Osteocyte (in vitro differentiated cells): ENCODE results near the gene F2RL3. TPM values are rescaled to one million over a fixed set of nuclear protein-coding genes. Genes with fewer than 3 reads are reported as not detected.

Experiments
- DNase-seq: peaks from one replicate; pipeline ENCODE4 v3.0.0; 2021; ENCODE audit warnings: mixed read lengths; ENCODE audit not compliant: unreplicated experiment; ENCODE audit errors: extremely low spot score
- H3K27ac Mint-ChIP-seq: one replicate; pipeline ENCODE4 v1.8.0; 2021; ENCODE audit warnings: mild to moderate bottlenecking, mixed read lengths; ENCODE audit not compliant: unreplicated experiment
- H3K27me3 Mint-ChIP-seq: one replicate; pipeline ENCODE4 v1.8.0; 2021; ENCODE audit warnings: mixed read lengths; ENCODE audit not compliant: unreplicated experiment
- H3K36me3 Mint-ChIP-seq: one replicate; pipeline ENCODE4 v1.8.0; 2021; ENCODE audit warnings: mixed read lengths; ENCODE audit not compliant: unreplicated experiment
- H3K4me1 Mint-ChIP-seq: one replicate; pipeline ENCODE4 v1.8.0; 2021; ENCODE audit warnings: mixed read lengths; ENCODE audit not compliant: unreplicated experiment
- H3K4me3 Mint-ChIP-seq: one replicate; pipeline ENCODE4 v1.8.0; 2021; ENCODE audit warnings: mild to moderate bottlenecking, moderate library complexity, mixed read lengths; ENCODE audit not compliant: unreplicated experiment
- H3K9me3 Mint-ChIP-seq: one replicate; pipeline ENCODE4 v1.8.0; 2021; ENCODE audit warnings: mixed read lengths; ENCODE audit not compliant: unreplicated experiment
- total RNA-seq: library from RNA; stranded (reverse); gene quantifications from 2 replicates; pipeline ENCODE4 v1.2.1, GENCODE V29; 2021
- TF ChIP-seq, protein P1 (sequence below): fragments of 200-600 bp; sonication (generic); IDR thresholded peaks from 2 replicates; pipeline ENCODE4 v1.5.0; 2021; ENCODE audit warnings: antibody characterized with exemption, mild to moderate bottlenecking, moderate library complexity

Gene F2RL3
- total RNA-seq, 1 donor from 2014 or later: 0.08 TPM

DNA sequence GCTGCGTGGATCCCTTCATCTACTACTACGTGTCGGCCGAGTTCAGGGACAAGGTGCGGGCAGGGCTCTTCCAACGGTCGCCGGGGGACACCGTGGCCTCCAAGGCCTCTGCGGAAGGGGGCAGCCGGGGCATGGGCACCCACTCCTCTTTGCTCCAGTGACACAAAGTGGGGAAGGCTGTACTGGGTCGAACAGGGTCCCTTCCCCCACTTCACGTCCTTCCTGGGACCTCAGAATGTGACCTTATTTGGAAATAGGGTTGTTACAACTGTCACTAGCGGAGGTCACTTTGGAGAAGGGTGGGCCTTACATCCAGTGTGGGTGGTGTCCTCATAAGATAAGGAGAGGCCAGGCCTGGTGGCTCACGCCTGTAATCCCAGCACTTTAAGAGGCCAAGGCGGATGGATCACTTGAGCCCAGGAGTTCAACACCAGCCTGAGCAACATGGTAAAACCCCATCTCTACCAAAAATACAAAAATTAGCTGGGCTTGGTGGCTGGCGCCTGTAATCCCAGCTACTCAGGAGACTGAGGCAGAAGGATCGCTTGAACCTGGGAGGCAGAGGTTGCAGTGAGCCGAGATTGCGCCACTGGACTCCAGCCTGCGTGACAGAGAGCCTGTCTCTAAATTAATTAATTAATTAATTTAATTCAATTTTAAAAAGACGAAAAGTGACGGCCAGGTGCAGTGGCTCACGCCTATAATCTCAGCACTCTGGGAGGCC is 1.8 kb downstream of the F2RL3 start:
- Mint-ChIP-seq H3K4me1 (peaks cover 22% of the 10 kb centered on the region), H3K27ac (no peak overlapping the region), H3K27me3 (no peaks in the 10 kb centered on the region), H3K36me3 (peaks cover 7% of the 10 kb centered on the region), H3K4me3 (no peak overlapping the region), H3K9me3 (no peaks in the 10 kb centered on the region)
- TF ChIP-seq, protein P1, sequence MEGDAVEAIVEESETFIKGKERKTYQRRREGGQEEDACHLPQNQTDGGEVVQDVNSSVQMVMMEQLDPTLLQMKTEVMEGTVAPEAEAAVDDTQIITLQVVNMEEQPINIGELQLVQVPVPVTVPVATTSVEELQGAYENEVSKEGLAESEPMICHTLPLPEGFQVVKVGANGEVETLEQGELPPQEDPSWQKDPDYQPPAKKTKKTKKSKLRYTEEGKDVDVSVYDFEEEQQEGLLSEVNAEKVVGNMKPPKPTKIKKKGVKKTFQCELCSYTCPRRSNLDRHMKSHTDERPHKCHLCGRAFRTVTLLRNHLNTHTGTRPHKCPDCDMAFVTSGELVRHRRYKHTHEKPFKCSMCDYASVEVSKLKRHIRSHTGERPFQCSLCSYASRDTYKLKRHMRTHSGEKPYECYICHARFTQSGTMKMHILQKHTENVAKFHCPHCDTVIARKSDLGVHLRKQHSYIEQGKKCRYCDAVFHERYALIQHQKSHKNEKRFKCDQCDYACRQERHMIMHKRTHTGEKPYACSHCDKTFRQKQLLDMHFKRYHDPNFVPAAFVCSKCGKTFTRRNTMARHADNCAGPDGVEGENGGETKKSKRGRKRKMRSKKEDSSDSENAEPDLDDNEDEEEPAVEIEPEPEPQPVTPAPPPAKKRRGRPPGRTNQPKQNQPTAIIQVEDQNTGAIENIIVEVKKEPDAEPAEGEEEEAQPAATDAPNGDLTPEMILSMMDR: no peak
- no peak for DNase-seq

DNA sequence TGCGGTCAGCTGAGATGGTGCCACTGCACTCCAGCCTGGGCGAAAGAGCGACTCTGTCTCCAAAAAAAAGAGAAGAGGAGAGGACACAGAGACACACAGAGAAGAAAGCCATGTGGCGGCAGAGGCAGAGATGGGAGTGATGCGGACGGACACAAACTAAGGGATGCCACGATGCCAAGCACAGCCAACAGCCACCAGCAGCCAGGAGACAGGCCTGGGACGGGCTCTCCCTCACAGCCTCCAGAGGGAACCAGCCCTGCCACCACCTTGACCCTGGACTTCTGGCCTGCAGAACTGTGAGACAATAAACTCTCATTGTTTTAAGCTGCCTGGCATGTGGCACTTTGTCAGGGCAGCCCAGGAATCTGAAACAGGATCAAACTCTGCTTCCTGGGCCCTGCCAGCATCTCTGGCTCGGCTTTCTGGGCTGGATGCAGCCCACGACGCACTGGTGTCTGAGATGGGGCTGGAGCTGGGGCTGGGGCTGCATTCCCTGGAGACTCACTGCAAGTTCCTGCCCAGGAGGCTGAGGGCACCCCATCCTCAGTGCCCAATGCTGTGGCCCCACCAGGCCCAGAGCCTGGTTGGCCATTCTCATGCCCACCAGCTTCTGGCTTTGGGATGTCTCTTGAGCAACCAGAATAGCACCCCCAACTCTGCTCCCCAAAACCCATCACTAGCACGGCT is 3.0 kb downstream of the F2RL3 start:
- TF ChIP-seq, protein P1: no peak
- peaks cover 21% of the 10 kb centered on the region for H3K4me1 Mint-ChIP-seq
- no peak overlapping the region for H3K27ac Mint-ChIP-seq
- H3K9me3 Mint-ChIP-seq: no peaks in the 10 kb centered on the region
- no peaks in the 10 kb centered on the region for H3K27me3 Mint-ChIP-seq
- no peak for DNase-seq
- H3K4me3 Mint-ChIP-seq: no peak overlapping the region
- peaks cover 7% of the 10 kb centered on the region for H3K36me3 Mint-ChIP-seq

DNA sequence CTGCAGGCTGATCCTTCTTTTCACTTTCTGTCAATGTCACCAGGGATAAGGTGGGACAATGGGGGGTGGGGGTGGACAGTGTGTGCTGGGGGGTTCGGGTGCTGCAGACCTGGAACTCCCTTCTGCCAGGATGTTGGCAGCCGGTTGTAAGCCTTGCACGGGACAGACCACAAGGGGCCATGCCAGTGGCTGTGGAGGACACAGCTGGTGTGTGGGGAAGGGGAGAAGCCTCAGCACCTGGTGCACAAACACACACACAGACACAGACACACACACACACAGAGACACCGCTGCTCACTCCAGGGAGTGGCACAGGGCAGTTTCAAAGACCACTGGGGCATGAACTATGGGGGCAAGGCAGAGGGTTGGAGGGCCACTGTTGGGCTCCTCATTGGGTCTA is 3.6 kb downstream of the F2RL3 start:
- H3K4me3 Mint-ChIP-seq: no peak overlapping the region
- no peaks in the 10 kb centered on the region for H3K9me3 Mint-ChIP-seq
- peaks cover 7% of the 10 kb centered on the region for H3K36me3 Mint-ChIP-seq
- TF ChIP-seq, protein P1: no peak
- no peak for DNase-seq
- H3K27me3 Mint-ChIP-seq: no peaks in the 10 kb centered on the region
- peaks cover 21% of the 10 kb centered on the region for H3K4me1 Mint-ChIP-seq
- H3K27ac Mint-ChIP-seq: no peak overlapping the region

DNA sequence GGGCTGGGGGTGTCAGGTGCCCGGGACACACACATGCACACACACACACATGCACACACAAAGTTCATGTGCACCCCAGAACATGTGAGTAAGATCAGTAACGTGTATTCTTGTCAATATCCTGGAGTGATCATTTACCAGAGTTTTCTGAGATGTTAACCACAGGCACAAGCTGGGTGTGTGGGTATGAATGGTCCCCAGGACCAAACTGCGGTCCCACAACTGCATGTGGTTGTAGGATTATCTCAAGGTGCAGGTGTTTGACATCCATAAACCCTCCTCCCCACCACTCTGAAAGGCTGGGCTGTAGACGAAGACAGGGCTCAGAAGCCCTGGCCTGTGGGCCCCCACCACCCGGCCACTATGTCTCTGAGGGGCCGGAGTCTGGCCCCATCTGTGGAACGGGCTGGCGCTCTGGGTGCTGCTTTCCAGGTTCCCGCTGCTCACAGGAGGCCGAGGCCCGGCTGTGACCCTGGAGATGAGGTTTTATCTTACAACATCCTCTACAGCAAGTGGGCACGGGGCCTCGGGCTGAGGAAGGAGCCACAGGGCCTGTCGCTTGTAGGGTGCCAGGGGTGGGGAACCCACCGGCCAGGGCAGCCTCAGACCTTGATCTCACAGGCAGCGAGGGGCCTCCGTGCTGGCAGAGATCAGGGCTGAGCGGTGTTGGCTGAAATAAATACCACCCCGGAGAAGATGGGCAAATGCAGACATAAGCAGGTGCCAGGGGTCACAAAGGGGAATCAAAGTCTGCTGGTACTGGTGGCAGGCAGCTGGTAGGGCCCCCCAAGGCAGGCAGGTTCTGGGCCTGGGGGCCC is 4.3 kb downstream of the F2RL3 start:
- H3K4me1 Mint-ChIP-seq: peaks cover 23% of the 10 kb centered on the region
- H3K36me3 Mint-ChIP-seq: peaks cover 7% of the 10 kb centered on the region
- DNase-seq: no peak
- TF ChIP-seq, protein P1: no peak
- H3K4me3 Mint-ChIP-seq: no peak overlapping the region
- H3K27me3 Mint-ChIP-seq: no peaks in the 10 kb centered on the region
- no peak overlapping the region for H3K27ac Mint-ChIP-seq
- H3K9me3 Mint-ChIP-seq: no peaks in the 10 kb centered on the region

DNA sequence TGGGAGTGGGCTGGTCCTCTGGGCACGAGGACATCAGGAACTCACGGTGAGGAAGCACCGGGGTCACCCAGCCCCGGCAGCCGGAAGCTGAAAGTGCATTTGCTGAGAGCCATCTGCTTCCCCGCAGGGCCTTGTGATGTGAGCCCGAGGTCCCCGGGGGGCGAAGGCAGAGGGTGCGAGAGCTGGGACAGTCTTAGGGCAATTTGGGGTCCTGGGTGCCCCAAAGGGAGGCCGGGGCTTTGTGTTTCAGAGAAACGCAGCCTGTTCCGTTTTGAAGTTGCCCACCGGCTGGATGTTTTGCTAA is 4.8 kb downstream of the F2RL3 start:
- Mint-ChIP-seq H3K27ac (no peak overlapping the region), H3K4me1 (peaks cover 22% of the 10 kb centered on the region), H3K36me3 (peaks cover 7% of the 10 kb centered on the region), H3K27me3 (no peaks in the 10 kb centered on the region), H3K9me3 (no peaks in the 10 kb centered on the region), H3K4me3 (no peak overlapping the region)
- TF ChIP-seq, protein P1: no peak
- no peak for DNase-seq
